GM23248 (cell line): Measurements from ENCODE around the gene BTBD7. TPM values are rescaled to one million over a fixed set of nuclear protein-coding genes. Genes with fewer than 3 reads are reported as not detected.

Source experiments
- DNase-seq: peaks from one replicate; pipeline ENCODE4 v3.0.0-alpha.2; 2015
- H2AFZ ChIP-seq: fragments of 200-600 bp; sonication (generic); 2 replicates; pipeline ENCODE4 v1.6.1; 2016; ENCODE audit warnings: antibody characterized with exemption
- H3F3A ChIP-seq: fragments of 200-600 bp; sonication (generic); 2 replicates; pipeline ENCODE4 v1.6.1; 2016; ENCODE audit warnings: mild to moderate bottlenecking, antibody characterized with exemption, mixed run types; ENCODE audit not compliant: insufficient read depth
- H3K27ac ChIP-seq: fragments of 200-600 bp; sonication (generic); 2 replicates; pipeline ENCODE4 v1.5.1; 2016; ENCODE audit warnings: mild to moderate bottlenecking
- H3K27me3 ChIP-seq: fragments of 200-600 bp; sonication (generic); replicated peaks from 2 replicates; pipeline ENCODE4 v1.6.1; 2016; ENCODE audit warnings: mild to moderate bottlenecking; ENCODE audit not compliant: insufficient read depth
- H3K36me3 ChIP-seq: fragments of 200-600 bp; sonication (generic); 2 replicates; pipeline ENCODE4 v1.6.1; 2016; ENCODE audit warnings: low read depth, mild to moderate bottlenecking
- H3K4me1 ChIP-seq: fragments of 200-600 bp; sonication (generic); 2 replicates; pipeline ENCODE4 v1.6.1; 2016; ENCODE audit warnings: mild to moderate bottlenecking; ENCODE audit not compliant: insufficient read depth
- H3K4me2 ChIP-seq: fragments of 200-600 bp; sonication (generic); one replicate; pipeline ENCODE4 v1.6.1; 2016; ENCODE audit warnings: mild to moderate bottlenecking; ENCODE audit not compliant: unreplicated experiment
- H3K4me3 ChIP-seq: fragments of 200-600 bp; sonication (generic); 2 replicates; pipeline ENCODE4 v1.5.1; 2016; ENCODE audit warnings: mild to moderate bottlenecking
- H3K79me2 ChIP-seq: fragments of 200-600 bp; sonication (generic); 2 replicates; pipeline ENCODE4 v1.6.1; 2016; ENCODE audit warnings: mild to moderate bottlenecking; ENCODE audit not compliant: insufficient read depth
- H3K9ac ChIP-seq: fragments of 200-600 bp; sonication (generic); 2 replicates; pipeline ENCODE4 v1.6.1; 2016; ENCODE audit warnings: mild to moderate bottlenecking
- H3K9me2 ChIP-seq: fragments of 200-600 bp; sonication (generic); 2 replicates; pipeline ENCODE4 v1.6.1; 2016; ENCODE audit warnings: mixed run types, mild to moderate bottlenecking, moderate library complexity; ENCODE audit not compliant: insufficient read depth
- H3K9me3 ChIP-seq: fragments of 200-600 bp; sonication (generic); one replicate; pipeline ENCODE4 v1.6.1; 2017; ENCODE audit warnings: low read depth
- H4K20me1 ChIP-seq: fragments of 200-600 bp; sonication (generic); 2 replicates; pipeline ENCODE4 v1.6.0; 2016; ENCODE audit not compliant: insufficient read depth
- EZH2 ChIP-seq: fragments of 200-600 bp; sonication (generic); IDR thresholded peaks from 2 replicates; pipeline ENCODE4 v1.6.1; 2018; ENCODE audit warnings: antibody characterized with exemption, mild to moderate bottlenecking; ENCODE audit not compliant: insufficient read depth, poor library complexity, severe bottlenecking
- EZH2phosphoT487 ChIP-seq: fragments of 200-600 bp; sonication (generic); IDR thresholded peaks from 2 replicates; pipeline ENCODE4 v1.6.1; 2018; ENCODE audit warnings: antibody characterized with exemption, moderate library complexity, mild to moderate bottlenecking, low read depth; ENCODE audit not compliant: insufficient read depth
- WGBS, 2 experiments: methylation state at CpG; one replicate each; pipeline ENCODE4 v1.1.6; 2015 to 2017; ENCODE audit warnings: low lambda C conversion rate in 2 of 2, low coverage in 1 of 2; ENCODE audit errors: missing lambda C conversion rate in 2 of 2; 5-methylcytosine and 5-hydroxymethylcytosine counted together
- in situ Hi-C: fragments of 300-500 bp; cut with MboI; formaldehyde crosslinking; loops from 2 replicates; pipeline ENCODE4 v1.15.0; 2020
- polyA plus RNA-seq: library from polyadenylated mRNA; unstranded; fragments of >200 nt; fragmentation: Nextera tagmentation; extraction: Ambion mirVana; gene quantifications from 2 replicates; pipeline ENCODE4 v1.2.1, GENCODE V29; 2016
- total RNA-seq: library from RNA; depleted of rRNA; stranded (reverse); fragments of >200 nt; shearing (Covaris generic); gene quantifications from 2 replicates; pipeline ENCODE4 v1.2.3, GENCODE V29; 2014

Gene BTBD7
- total and polyA plus RNA-seq, 2 experiments from 2014 or later, result 14.3 to 18.2 TPM

DNA sequence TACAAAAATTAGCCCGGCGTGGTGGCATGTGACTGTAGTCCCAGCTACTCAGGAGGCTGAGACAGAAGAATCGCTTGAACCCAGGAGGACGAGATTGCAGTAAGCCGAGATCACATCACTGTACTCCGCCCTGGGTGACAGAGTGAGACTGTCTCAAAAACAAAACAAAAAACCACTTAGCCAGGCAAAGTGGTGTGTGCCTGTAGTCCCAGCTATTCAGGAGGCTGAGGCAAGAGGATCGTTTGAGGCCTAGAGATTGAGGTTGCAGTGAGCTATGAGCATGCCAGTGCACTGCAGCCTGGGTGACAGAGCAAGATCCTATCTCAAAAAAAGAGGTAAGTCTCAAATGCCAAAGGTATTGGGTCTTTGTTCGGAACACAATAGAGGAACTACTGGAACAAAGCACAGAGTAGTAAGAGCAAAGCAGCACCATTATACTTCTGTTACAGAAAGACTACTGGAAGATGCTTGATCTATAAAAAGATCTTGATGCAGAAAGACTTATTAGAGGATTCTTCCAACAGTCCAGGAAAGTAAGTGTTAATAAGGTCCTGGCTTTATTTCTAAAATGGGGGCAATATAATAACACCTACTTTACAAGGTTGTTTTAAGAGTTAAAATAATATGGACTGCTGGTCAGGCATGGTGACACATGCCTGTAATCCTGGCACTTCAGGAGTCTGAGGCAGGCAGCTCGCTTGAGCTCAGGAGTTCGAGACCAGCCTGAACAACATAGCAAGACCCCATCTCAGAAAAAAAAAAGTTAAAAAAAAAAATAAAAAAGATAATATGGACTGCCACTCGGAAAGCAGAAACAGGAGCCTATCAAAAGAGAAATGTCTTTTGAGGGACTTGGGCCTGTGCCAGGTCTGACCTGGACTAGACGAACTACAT is 29.9 kb downstream of the BTBD7 start:
- TF ChIP-seq EZH2phosphoT487, result no peak
- no peak for TF ChIP-seq EZH2
- H3K4me1 ChIP-seq, result peaks cover 21% of the 10 kb centered on the region
- no peak overlapping the region for H3K27ac ChIP-seq
- H3F3A ChIP-seq, result peaks cover 9% of the 10 kb centered on the region; the same call in 1 of the 2 replicates
- H2AFZ ChIP-seq, result no peak overlapping the region
- H3K36me3 ChIP-seq, result no peaks in the 10 kb centered on the region
- no peak overlapping the region for H3K4me2 ChIP-seq
- no peaks in the 10 kb centered on the region for H3K27me3 ChIP-seq
- peaks cover 100% of the 10 kb centered on the region for H3K79me2 ChIP-seq
- no peak overlapping the region for H3K9ac ChIP-seq
- no peaks in the 10 kb centered on the region for H3K9me2 ChIP-seq
- 83 to 89% methylated on average over 10 to 12 of the region's 12 CpGs for WGBS, 2 experiments
- in situ Hi-C loops, result no loop called here
- no peak overlapping the region for H3K4me3 ChIP-seq
- no peaks in the 10 kb centered on the region for H3K9me3 ChIP-seq
- no peaks in the 10 kb centered on the region; the same call in 1 of the 2 replicates for H4K20me1 ChIP-seq
- no peak for DNase-seq

DNA sequence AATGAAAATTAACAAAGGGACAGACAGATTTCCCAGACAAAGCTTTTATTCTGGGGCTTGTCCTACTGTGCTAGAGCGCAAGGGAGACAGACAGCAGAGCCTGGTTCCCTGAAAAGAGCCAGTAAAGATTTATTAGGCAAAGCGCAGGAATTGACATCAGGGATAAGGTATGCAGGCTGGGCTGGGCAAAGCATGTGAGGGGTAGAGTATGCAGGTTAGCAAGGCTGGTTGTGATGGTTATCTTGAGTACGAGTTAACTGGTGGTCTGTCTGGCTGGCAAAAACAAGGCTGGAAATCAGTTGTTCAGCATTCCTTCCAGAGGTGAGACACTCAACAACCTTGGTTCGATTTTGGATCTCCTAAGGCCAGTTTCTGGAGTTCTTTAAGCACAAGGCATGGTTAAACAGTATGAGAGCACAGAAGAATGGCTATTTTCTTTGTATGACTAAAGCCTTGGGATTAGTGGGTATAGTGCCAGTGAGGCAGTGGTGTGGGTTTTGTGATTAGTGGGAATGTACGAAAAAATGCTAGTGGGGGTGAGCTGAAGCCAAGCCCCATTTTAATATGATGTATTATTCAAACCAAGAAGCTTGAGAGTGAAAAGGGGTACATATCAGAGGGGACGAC is 30.9 kb downstream of the BTBD7 start:
- Histone ChIP-seq H3K36me3 (no peaks in the 10 kb centered on the region), H3K4me3 (no peak overlapping the region), H3K79me2 (peaks cover 100% of the 10 kb centered on the region), H3K9ac (no peak overlapping the region), H3K27ac (no peak overlapping the region), H3K9me3 (no peaks in the 10 kb centered on the region), H3K27me3 (no peaks in the 10 kb centered on the region), H3K4me1 (peaks cover 21% of the 10 kb centered on the region), H3F3A (peaks cover 9% of the 10 kb centered on the region; the same call in 1 of the 2 replicates), H2AFZ (no peak overlapping the region), H3K4me2 (no peak overlapping the region), H4K20me1 (no peaks in the 10 kb centered on the region; the same call in 1 of the 2 replicates), H3K9me2 (no peaks in the 10 kb centered on the region)
- in situ Hi-C loops, result no loop called here
- 87 to 90% methylated on average over 6 of the region's 6 CpGs for WGBS, 2 experiments
- TF ChIP-seq EZH2, result no peak
- TF ChIP-seq EZH2phosphoT487, result no peak
- no peak for DNase-seq

DNA sequence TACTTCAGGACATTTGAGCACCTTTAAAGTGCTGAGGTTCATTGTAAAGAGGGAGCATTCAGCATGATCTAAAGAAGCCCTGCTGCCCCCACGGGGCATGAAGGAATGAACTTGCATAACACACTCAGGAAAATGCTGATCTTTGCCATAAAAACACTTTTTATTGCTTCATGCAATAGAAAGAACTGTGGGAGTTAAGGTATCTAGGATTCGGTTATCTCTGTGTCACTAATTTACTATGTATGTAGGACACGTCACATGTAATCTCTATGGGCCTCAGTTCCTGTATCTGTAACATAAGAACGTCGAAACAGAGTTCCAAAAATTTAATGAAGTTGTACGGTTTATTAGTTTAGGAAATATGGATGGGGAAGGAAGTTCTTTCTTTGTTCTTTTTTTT is 33.0 kb downstream of the BTBD7 start:
- H3K9me2 ChIP-seq, result no peaks in the 10 kb centered on the region
- TF ChIP-seq EZH2 (no peak), EZH2phosphoT487 (no peak)
- no peaks in the 10 kb centered on the region for H3K36me3 ChIP-seq
- no peak overlapping the region for H3K9ac ChIP-seq
- H3K79me2 ChIP-seq, result peaks cover 100% of the 10 kb centered on the region
- no peaks in the 10 kb centered on the region; the same call in 1 of the 2 replicates for H4K20me1 ChIP-seq
- H3K4me1 ChIP-seq, result peaks cover 13% of the 10 kb centered on the region
- no peak overlapping the region for H3K4me2 ChIP-seq
- no peak overlapping the region for H2AFZ ChIP-seq
- H3K27ac ChIP-seq, result no peak overlapping the region
- no peaks in the 10 kb centered on the region for H3K27me3 ChIP-seq
- H3F3A ChIP-seq, result peaks cover 3% of the 10 kb centered on the region; the same call in 1 of the 2 replicates
- H3K4me3 ChIP-seq, result no peak overlapping the region
- in situ Hi-C loops, result no loop called here
- WGBS, 2 experiments, result 96 to 100% methylated on average over 6 of the region's 6 CpGs
- DNase-seq, result no peak
- no peaks in the 10 kb centered on the region for H3K9me3 ChIP-seq

DNA sequence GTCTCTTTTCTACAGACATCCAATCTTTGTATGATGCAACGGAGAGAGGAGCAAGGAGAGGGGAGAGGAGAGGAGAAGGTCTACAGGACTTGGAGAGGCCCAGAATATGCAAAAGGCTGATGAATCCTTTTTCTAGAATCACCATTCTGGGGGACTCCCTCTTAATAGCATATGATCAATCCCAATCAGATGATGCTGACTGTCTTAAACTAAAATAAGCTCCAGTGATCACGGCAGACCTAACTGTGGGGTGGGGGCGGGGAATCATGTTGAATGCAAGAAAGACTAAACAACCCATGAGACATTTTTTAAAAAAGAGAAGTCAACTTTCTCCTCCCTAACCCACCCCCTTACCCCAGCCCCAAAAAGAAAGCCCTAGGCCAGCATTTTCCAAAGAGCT is 33.4 kb downstream of the BTBD7 start:
- Histone ChIP-seq H4K20me1 (no peaks in the 10 kb centered on the region; the same call in 1 of the 2 replicates), H2AFZ (no peak overlapping the region), H3K79me2 (peaks cover 100% of the 10 kb centered on the region), H3K4me1 (peaks cover 9% of the 10 kb centered on the region), H3K9me3 (no peaks in the 10 kb centered on the region), H3K27me3 (no peaks in the 10 kb centered on the region), H3K4me3 (no peak overlapping the region), H3F3A (no peaks in the 10 kb centered on the region), H3K27ac (no peak overlapping the region), H3K9ac (no peak overlapping the region), H3K9me2 (no peaks in the 10 kb centered on the region), H3K36me3 (no peaks in the 10 kb centered on the region), H3K4me2 (no peak overlapping the region)
- WGBS, 2 experiments, result 89 to 100% methylated on average over 3 of the region's 3 CpGs
- no peak for DNase-seq
- in situ Hi-C loops, result no loop called here
- TF ChIP-seq EZH2phosphoT487, result no peak
- no peak for TF ChIP-seq EZH2
